HepG2 (cell line): Measurements from ENCODE around the gene SSR2. TPM values are rescaled to one million over a fixed set of nuclear protein-coding genes. Genes with fewer than 3 reads are reported as not detected.

Experiments used
- DPF2 ChIP-seq: sonication (generic); formaldehyde crosslinking; IDR thresholded peaks from 2 replicates; pipeline ENCODE4 v1.4.0; 2020; ENCODE audit warnings: mild to moderate bottlenecking, low read depth, missing genetic modification reagents, borderline replicate concordance
- GRHL1 ChIP-seq: sonication (generic); formaldehyde crosslinking; conservative IDR thresholded peaks from 2 replicates; pipeline ENCODE4 v1.8.0; 2022; ENCODE audit warnings: missing genetic modification reagents
- HDAC6 ChIP-seq: fragments of 200-600 bp; sonication (generic); IDR thresholded peaks from 2 replicates; pipeline ENCODE4 v1.7.0; 2017; ENCODE audit warnings: mild to moderate bottlenecking, antibody characterized with exemption, low read length, low read depth
- IRF9 ChIP-seq: sonication (generic); formaldehyde crosslinking; IDR thresholded peaks from 2 replicates; pipeline ENCODE4 v1.8.0; 2022; ENCODE audit warnings: missing genetic modification reagents, mild to moderate bottlenecking, borderline replicate concordance
- JUN ChIP-seq: sonication (generic); formaldehyde crosslinking; IDR thresholded peaks from 2 replicates; pipeline ENCODE4 v1.4.0; 2020; ENCODE audit warnings: mild to moderate bottlenecking, missing genetic modification reagents
- KDM2A ChIP-seq: sonication (generic); formaldehyde crosslinking; IDR thresholded peaks from 2 replicates; pipeline ENCODE4 v1.4.0; 2020; ENCODE audit warnings: low read depth, missing genetic modification reagents, borderline replicate concordance
- SNAI1 ChIP-seq: sonication (generic); formaldehyde crosslinking; IDR thresholded peaks from 2 replicates; pipeline ENCODE4 v1.5.0; 2020; ENCODE audit warnings: mild to moderate bottlenecking, missing genetic modification reagents, borderline replicate concordance
- SRY ChIP-seq: sonication (generic); formaldehyde crosslinking; IDR thresholded peaks from 2 replicates; pipeline ENCODE4 v1.8.0; 2022; ENCODE audit warnings: mild to moderate bottlenecking, missing genetic modification reagents
- TRIM24 ChIP-seq: sonication (generic); formaldehyde crosslinking; IDR thresholded peaks from 2 replicates; pipeline ENCODE4 v1.8.0; 2022; ENCODE audit warnings: mild to moderate bottlenecking, missing genetic modification reagents
- ZBTB4 ChIP-seq: sonication (generic); formaldehyde crosslinking; IDR thresholded peaks from 2 replicates; pipeline ENCODE4 v1.4.0; 2020; ENCODE audit warnings: missing genetic modification reagents, mild to moderate bottlenecking, borderline replicate concordance
- ZFP41 ChIP-seq: sonication (generic); formaldehyde crosslinking; IDR thresholded peaks from 2 replicates; pipeline ENCODE4 v1.4.0; 2020; ENCODE audit warnings: mild to moderate bottlenecking, missing genetic modification reagents, borderline replicate concordance
- ZFP90 ChIP-seq: sonication (generic); formaldehyde crosslinking; IDR thresholded peaks from 2 replicates; pipeline ENCODE4 v1.8.0; 2022; ENCODE audit warnings: missing genetic modification reagents, mild to moderate bottlenecking, inconsistent platforms, borderline replicate concordance
- ZNF589 ChIP-seq: sonication (generic); formaldehyde crosslinking; conservative IDR thresholded peaks from 2 replicates; pipeline ENCODE4 v1.8.0; 2022; ENCODE audit warnings: mild to moderate bottlenecking, moderate library complexity, missing genetic modification reagents
- polyA plus RNA-seq, 8 experiments: library from polyadenylated mRNA; depleted of rRNA in 3 of 8; stranded (reverse) in 7 of 8; unstranded in 1 of 8; fragments of >200 nt; fragmentation: Illumina TruSeq in 4 of 8; extraction: Trizol in 4 of 8; gene quantifications; 2 replicates each; pipeline versions ENCODE4 v1.2.1 to v1.2.3, GENCODE V29; 2011 to 2016; ENCODE audit warnings: low read depth in 4 of 8, missing spikeins in 1 of 8, mixed read lengths in 1 of 8; ENCODE audit not compliant: insufficient read depth in 1 of 8
- total RNA-seq, 5 experiments: library from RNA; depleted of rRNA; stranded (reverse); fragments of >200 nt; fragmentation: Illumina TruSeq; extraction: Trizol; gene quantifications; 2 replicates each; pipeline ENCODE4 v1.2.3, GENCODE V29; 2016; ENCODE audit warnings: low read depth in 1 of 5
- TF ChIP-seq, protein P1 (sequence below): fragments of 450-650 bp; IDR thresholded peaks from 2 replicates; pipeline ENCODE4 v1.6.1; 2016
- TF ChIP-seq, protein P2 (sequence below): sonication (generic); formaldehyde crosslinking; IDR thresholded peaks from 2 replicates; pipeline ENCODE4 v1.5.0; 2020; ENCODE audit warnings: missing genetic modification reagents, mild to moderate bottlenecking, borderline replicate concordance
- TF ChIP-seq, protein P3 (sequence below): sonication (generic); formaldehyde crosslinking; IDR thresholded peaks from 2 replicates; pipeline ENCODE4 v1.8.0; 2022; ENCODE audit warnings: missing genetic modification reagents, low read depth, mild to moderate bottlenecking, borderline replicate concordance

SSR2 gene
- total and polyA plus RNA-seq, 2 of the 13 experiments (the other 11 are each of a cell fraction or from before 2014, with no cell fraction given) = 284 to 461 TPM

GRCh38 chr1:156054500-156055280 is 33.9 kb upstream of the SSR2 start, which contains the start of gene LAMTOR2 (continued):
- TF ChIP-seq ZBTB4 = no peak; the same call in 1 of the 2 replicates
- peak; percentile 75; the same call in 1 of the 2 replicates for TF ChIP-seq SRY (CRISPR knock-in tag)
- TF ChIP-seq, protein P1, sequence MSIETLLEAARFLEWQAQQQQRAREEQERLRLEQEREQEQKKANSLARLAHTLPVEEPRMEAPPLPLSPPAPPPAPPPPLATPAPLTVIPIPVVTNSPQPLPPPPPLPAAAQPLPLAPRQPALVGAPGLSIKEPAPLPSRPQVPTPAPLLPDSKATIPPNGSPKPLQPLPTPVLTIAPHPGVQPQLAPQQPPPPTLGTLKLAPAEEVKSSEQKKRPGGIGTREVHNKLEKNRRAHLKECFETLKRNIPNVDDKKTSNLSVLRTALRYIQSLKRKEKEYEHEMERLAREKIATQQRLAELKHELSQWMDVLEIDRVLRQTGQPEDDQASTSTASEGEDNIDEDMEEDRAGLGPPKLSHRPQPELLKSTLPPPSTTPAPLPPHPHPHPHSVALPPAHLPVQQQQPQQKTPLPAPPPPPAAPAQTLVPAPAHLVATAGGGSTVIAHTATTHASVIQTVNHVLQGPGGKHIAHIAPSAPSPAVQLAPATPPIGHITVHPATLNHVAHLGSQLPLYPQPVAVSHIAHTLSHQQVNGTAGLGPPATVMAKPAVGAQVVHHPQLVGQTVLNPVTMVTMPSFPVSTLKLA = peak; percentile 68
- TF ChIP-seq TRIM24 (CRISPR knock-in tag) = no peak
- no peak for TF ChIP-seq DPF2 (CRISPR knock-in tag)
- TF ChIP-seq, protein P2, sequence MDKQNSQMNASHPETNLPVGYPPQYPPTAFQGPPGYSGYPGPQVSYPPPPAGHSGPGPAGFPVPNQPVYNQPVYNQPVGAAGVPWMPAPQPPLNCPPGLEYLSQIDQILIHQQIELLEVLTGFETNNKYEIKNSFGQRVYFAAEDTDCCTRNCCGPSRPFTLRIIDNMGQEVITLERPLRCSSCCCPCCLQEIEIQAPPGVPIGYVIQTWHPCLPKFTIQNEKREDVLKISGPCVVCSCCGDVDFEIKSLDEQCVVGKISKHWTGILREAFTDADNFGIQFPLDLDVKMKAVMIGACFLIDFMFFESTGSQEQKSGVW = no peak
- no peak; the same call in 1 of the 2 replicates for TF ChIP-seq ZNF589 (CRISPR knock-in tag)
- TF ChIP-seq JUN (CRISPR knock-in tag) = peak; percentile 68; the same call in 1 of the 2 replicates
- TF ChIP-seq IRF9 = 0 out of 2 replicates have a peak, but pooled peaks have one; percentile 41
- TF ChIP-seq, protein P3, sequence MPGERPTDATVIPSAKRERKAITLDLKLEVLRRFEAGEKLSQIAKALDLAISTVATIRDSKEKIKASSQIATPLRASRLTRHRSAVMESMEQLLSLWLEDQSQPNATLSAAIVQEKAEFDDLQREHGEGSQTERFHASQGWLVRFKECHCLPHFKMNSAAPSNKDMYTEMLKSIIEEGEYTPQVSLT (CRISPR knock-in tag) = peak; percentile 17; the same call in 1 of the 2 replicates
- TF ChIP-seq ZFP41 (CRISPR knock-in tag) = no peak
- TF ChIP-seq KDM2A = peak; percentile 81; the same call in 1 of the 2 replicates
- no peak for TF ChIP-seq HDAC6
- TF ChIP-seq GRHL1 (CRISPR knock-in tag) = no peak
- TF ChIP-seq SNAI1 = no peak
- TF ChIP-seq ZFP90 = peak; percentile 76
